Measurements from ENCODE around the gene KNCN.

DNA sequence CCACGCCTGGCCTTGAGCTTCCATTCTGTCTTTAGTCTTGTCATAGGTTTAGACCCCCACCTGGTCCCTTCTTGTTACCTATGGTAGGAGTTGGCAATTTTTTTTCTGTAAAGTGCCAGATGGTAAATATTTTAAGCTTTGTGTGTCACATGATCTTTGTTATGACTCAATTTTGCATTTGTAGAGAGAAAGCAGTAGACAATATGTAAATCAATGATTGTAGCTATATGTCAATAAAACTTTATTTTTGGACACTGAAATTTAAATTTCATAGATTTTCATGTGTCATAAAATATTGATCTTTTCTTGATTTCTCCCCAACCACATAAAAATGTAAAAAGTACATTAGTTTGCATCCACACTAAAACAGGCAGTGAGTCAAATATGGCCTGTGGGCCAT, 44.6 kb upstream of the KNCN start:
- TF ChIP-seq, protein P1, sequence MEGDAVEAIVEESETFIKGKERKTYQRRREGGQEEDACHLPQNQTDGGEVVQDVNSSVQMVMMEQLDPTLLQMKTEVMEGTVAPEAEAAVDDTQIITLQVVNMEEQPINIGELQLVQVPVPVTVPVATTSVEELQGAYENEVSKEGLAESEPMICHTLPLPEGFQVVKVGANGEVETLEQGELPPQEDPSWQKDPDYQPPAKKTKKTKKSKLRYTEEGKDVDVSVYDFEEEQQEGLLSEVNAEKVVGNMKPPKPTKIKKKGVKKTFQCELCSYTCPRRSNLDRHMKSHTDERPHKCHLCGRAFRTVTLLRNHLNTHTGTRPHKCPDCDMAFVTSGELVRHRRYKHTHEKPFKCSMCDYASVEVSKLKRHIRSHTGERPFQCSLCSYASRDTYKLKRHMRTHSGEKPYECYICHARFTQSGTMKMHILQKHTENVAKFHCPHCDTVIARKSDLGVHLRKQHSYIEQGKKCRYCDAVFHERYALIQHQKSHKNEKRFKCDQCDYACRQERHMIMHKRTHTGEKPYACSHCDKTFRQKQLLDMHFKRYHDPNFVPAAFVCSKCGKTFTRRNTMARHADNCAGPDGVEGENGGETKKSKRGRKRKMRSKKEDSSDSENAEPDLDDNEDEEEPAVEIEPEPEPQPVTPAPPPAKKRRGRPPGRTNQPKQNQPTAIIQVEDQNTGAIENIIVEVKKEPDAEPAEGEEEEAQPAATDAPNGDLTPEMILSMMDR (IDR thresholded peaks at IDR 0.05), result no peak
- no peak for TF ChIP-seq EZH2 (IDR thresholded peaks at IDR 0.05)
- no peak for TF ChIP-seq EZH2phosphoT487 (IDR thresholded peaks at IDR 0.05)
